HG02798 (cell line): Measurements from ENCODE around the gene CDK14.

Experiments
- ATAC-seq: cut with Tn5 transposase; IDR thresholded peaks from one replicate; pipeline ENCODE4 v1.9.1; 2021; ENCODE audit warnings: mild to moderate bottlenecking; ENCODE audit not compliant: unreplicated experiment, poor library complexity

CDK14 gene

GRCh38 chr7:91109200-91109599 is 513.1 kb downstream of the CDK14 start:
- ATAC-seq, result no peak

GRCh38 chr7:91112902-91113341 is 516.8 kb downstream of the CDK14 start:
- ATAC-seq, result no peak

GRCh38 chr7:91114232-91114631 is 518.1 kb downstream of the CDK14 start:
- no peak for ATAC-seq

- no peak for ATAC-seq
Observed at GRCh38 chr7:91126762-91127161, 530.6 kb downstream of the CDK14 start.

GRCh38 chr7:91127325-91127724 is 531.2 kb downstream of the CDK14 start:
- no peak for ATAC-seq

GRCh38 chr7:91127959-91128358 is 531.8 kb downstream of the CDK14 start:
- no peak for ATAC-seq

GRCh38 chr7:91128683-91129348 is 532.7 kb downstream of the CDK14 start:
- ATAC-seq, result no peak

GRCh38 chr7:91135300-91135699 is 539.2 kb downstream of the CDK14 start:
- no peak for ATAC-seq

- no peak for ATAC-seq
Observed at GRCh38 chr7:91135703-91136430, 539.7 kb downstream of the CDK14 start.

GRCh38 chr7:91137153-91137787 is 541.1 kb downstream of the CDK14 start:
- ATAC-seq, result no peak

GRCh38 chr7:91137788-91138368 is 541.8 kb downstream of the CDK14 start:
- ATAC-seq, result no peak

GRCh38 chr7:91140286-91140685 is 544.2 kb downstream of the CDK14 start:
- no peak for ATAC-seq

GRCh38 chr7:91140982-91141381 is 544.9 kb downstream of the CDK14 start:
- no peak for ATAC-seq

GRCh38 chr7:91142743-91143142 is 546.6 kb downstream of the CDK14 start:
- ATAC-seq, result no peak

- ATAC-seq, result no peak
Observed at GRCh38 chr7:91149341-91150246, 553.5 kb downstream of the CDK14 start.

- no peak for ATAC-seq
Observed at GRCh38 chr7:91151916-91152315, 555.8 kb downstream of the CDK14 start.

GRCh38 chr7:91156316-91157185 is 560.4 kb downstream of the CDK14 start:
- no peak for ATAC-seq

GRCh38 chr7:91157579-91158320 is 561.6 kb downstream of the CDK14 start:
- no peak for ATAC-seq
